HCT116 (cell line): ENCODE measurements around the gene ADPRHL1. TPM values are rescaled to one million over a fixed set of nuclear protein-coding genes. Genes with fewer than 3 reads are reported as not detected.

Experiments
- ATAC-seq: fragments of 200-7000 bp; cut with Tn5 transposase; 2 replicates; pipeline ENCODE4 v1.9.1; 2020; ENCODE audit warnings: mild to moderate bottlenecking, moderate library complexity
- BruUV-seq: library from RNA; stranded (reverse); fragments of 400-500 nt; replicated peaks from 2 replicates; lab custom pipeline; 2021; lab: Mats Ljungman, UMichigan
- CTCF ChIA-PET: fragments of 300-600 bp; sonication (Branson Sonifier 250); formaldehyde crosslinking; loops from one replicate; lab custom pipeline; 2021; ENCODE audit warnings: antibody characterized with exemption; lab: Charles Lee
- POLR2A ChIA-PET: fragments of 300-600, 350-600 bp; sonication (Branson Sonifier 250); formaldehyde crosslinking; loops from one replicate; lab custom pipeline; 2021; ENCODE audit warnings: antibody characterized with exemption; lab: Charles Lee
- RAD21 ChIA-PET, 2 experiments: fragments of 300-600 bp; sonication (Branson Sonifier 250); formaldehyde crosslinking; loops; one replicate each; lab custom pipeline; 2023; ENCODE audit warnings: low total read pairs in 2 of 2; ENCODE audit not compliant: uncharacterized antibody in 2 of 2, unreplicated experiment in 2 of 2, low non-redundant PET in 1 of 2; lab: Charles Lee
- DNase-seq: peaks from one replicate; pipeline ENCODE4 v3.0.0-alpha.2; 2010; ENCODE audit warnings: low read depth, low spot score
- H2AFZ ChIP-seq: fragments of 200-600 bp; shearing (Covaris generic), sonication (generic); 2 replicates; pipeline ENCODE4 v1.6.1; 2017; ENCODE audit warnings: low read depth, mixed run types, mixed read lengths, antibody characterized with exemption, low read length; ENCODE audit not compliant: poor library complexity, severe bottlenecking
- H3K27ac ChIP-seq: 2 replicates; pipeline ENCODE4 v1.5.1; 2012; ENCODE audit warnings: low read depth, low read length
- H3K27me3 ChIP-seq: fragments of 200-600 bp; sonication (generic); 2 replicates; pipeline ENCODE4 v1.6.1; 2016; ENCODE audit warnings: mixed run types, low read length, mixed read lengths; ENCODE audit not compliant: insufficient read depth
- H3K36me3 ChIP-seq, 2 experiments: fragments of 200-500 bp in 1 of 2; fragments of 200-600 bp in 1 of 2; sonication (Bioruptor generic) in 1 of 2; sonication (generic) in 1 of 2; 2 replicates each; pipeline versions ENCODE4 v1.5.1 to v1.6.1; 2014 to 2016; ENCODE audit warnings: low read length in 2 of 2, inconsistent platforms in 1 of 2, mixed read lengths in 1 of 2, mixed run types in 1 of 2; ENCODE audit not compliant: insufficient read depth in 2 of 2, control insufficient read depth in 1 of 2
- H3K4me1 ChIP-seq, 2 experiments: fragments of 200-600 bp in 1 of 2; sonication (generic) in 1 of 2; 2 replicates each; pipeline versions ENCODE4 v1.5.1 to v1.6.1; 2012 to 2017; ENCODE audit warnings: low read length in 2 of 2, inconsistent platforms in 1 of 2, mild to moderate bottlenecking in 1 of 2, mixed read lengths in 1 of 2, mixed run types in 1 of 2, moderate library complexity in 1 of 2; ENCODE audit not compliant: insufficient read depth in 2 of 2, control insufficient read depth in 1 of 2
- H3K4me2 ChIP-seq: fragments of 200-600 bp; sonication (generic); 2 replicates; pipeline ENCODE4 v1.6.1; 2017; ENCODE audit warnings: mixed run types, low read length, mixed read lengths
- H3K4me3 ChIP-seq, 2 experiments: fragments of 200-600 bp in 1 of 2; sonication (generic) in 1 of 2; replicated peaks in 1 of 2; 2 replicates each; pipeline ENCODE4 v1.5.1; 2011 to 2016; ENCODE audit warnings: low read length in 2 of 2, control low read depth in 1 of 2, low read depth in 1 of 2, mild to moderate bottlenecking in 1 of 2, mixed read lengths in 1 of 2, mixed run types in 1 of 2
- H3K79me2 ChIP-seq: fragments of 200-600 bp; sonication (generic); 2 replicates; pipeline ENCODE4 v1.6.1; 2017; ENCODE audit warnings: mild to moderate bottlenecking, mixed run types, low read length, moderate library complexity, mixed read lengths; ENCODE audit not compliant: insufficient read depth
- H3K9ac ChIP-seq: fragments of 200-600 bp; sonication (generic); 2 replicates; pipeline ENCODE4 v1.6.1; 2016; ENCODE audit warnings: low read length, mixed read lengths
- H3K9me2 ChIP-seq: fragments of 200-600 bp; sonication (generic), shearing (Covaris generic); 2 replicates; pipeline ENCODE4 v1.6.1; 2017; ENCODE audit warnings: mixed run types, mild to moderate bottlenecking, moderate library complexity; ENCODE audit not compliant: insufficient read depth
- H3K9me3 ChIP-seq, 2 experiments: fragments of 200-500 bp in 1 of 2; fragments of 200-600 bp in 1 of 2; sonication (Bioruptor generic) in 1 of 2; sonication (generic) in 1 of 2; 2 replicates each; pipeline ENCODE4 v1.6.1; 2014 to 2017; ENCODE audit warnings: low read length in 2 of 2, mixed read lengths in 2 of 2, inconsistent platforms in 1 of 2, low read depth in 1 of 2, mild to moderate bottlenecking in 1 of 2, mixed run types in 1 of 2, moderate library complexity in 1 of 2; ENCODE audit not compliant: control insufficient read depth in 1 of 2, insufficient read depth in 1 of 2
- H4K20me1 ChIP-seq: fragments of 200-600 bp; sonication (generic), shearing (Covaris generic); 2 replicates; pipeline ENCODE4 v1.6.1; 2017; ENCODE audit warnings: mixed run types, mild to moderate bottlenecking, moderate library complexity; ENCODE audit not compliant: insufficient read depth
- CEBPB ChIP-seq: IDR thresholded peaks from 2 replicates; pipeline ENCODE4 v1.6.1; 2012; ENCODE audit warnings: low read depth
- EZH2 ChIP-seq: fragments of 200-600 bp; sonication (generic); IDR thresholded peaks from 2 replicates; pipeline ENCODE4 v1.6.1; 2017; ENCODE audit warnings: antibody characterized with exemption, mixed run types
- FOSL1 ChIP-seq: IDR thresholded peaks from 2 replicates; pipeline ENCODE4 v1.6.1; 2012; ENCODE audit warnings: low read depth
- JUND ChIP-seq: IDR thresholded peaks from 2 replicates; pipeline ENCODE4 v1.6.1; 2012
- POLR2A ChIP-seq: IDR thresholded peaks from 2 replicates; pipeline ENCODE4 v1.7.0; 2011; ENCODE audit warnings: borderline replicate concordance; ENCODE audit not compliant: insufficient read depth, insufficient read length; ENCODE audit errors: extremely low read depth
- SIN3A ChIP-seq: IDR thresholded peaks from 2 replicates; pipeline ENCODE4 v1.6.1; 2012; ENCODE audit warnings: low read depth
- SRF ChIP-seq: IDR thresholded peaks from 2 replicates; pipeline ENCODE4 v1.6.1; 2012; ENCODE audit warnings: low read depth
- intact Hi-C: fragments of 100-400 bp; cut with micrococcal nuclease; formaldehyde crosslinking; loops from 2 replicates; pipeline ENCODE4 v1.10.0; 2022
- total RNA-seq: library from RNA; stranded (reverse); gene quantifications from one replicate; pipeline ENCODE4 v1.2.1, GENCODE V29; 2021; ENCODE audit not compliant: unreplicated experiment
- TF ChIP-seq, protein P1 (sequence below): IDR thresholded peaks from 2 replicates; pipeline ENCODE4 v1.6.1; 2012
- TF ChIP-seq, protein P2 (sequence below), 3 experiments: fragments of 200-600 bp in 1 of 3; sonication (generic) in 1 of 3; IDR thresholded peaks in 2 of 3; conservative IDR thresholded peaks in 1 of 3; 2 replicates each; pipeline ENCODE4 v1.5.1; 2012 to 2017; ENCODE audit warnings: low read depth in 2 of 3, low read length in 2 of 3, antibody characterized with exemption in 1 of 3, borderline replicate concordance in 1 of 3, control low read depth in 1 of 3, mild to moderate bottlenecking in 1 of 3, mixed read lengths in 1 of 3, mixed run types in 1 of 3, moderate library complexity in 1 of 3; ENCODE audit not compliant: insufficient read depth in 1 of 3
- TF ChIP-seq, protein P3 (sequence below): IDR thresholded peaks from 2 replicates; pipeline ENCODE4 v1.6.1; 2012

The ADPRHL1 gene
- total RNA-seq, 1 experiment from 2014 or later: 12.6 TPM

DNA sequence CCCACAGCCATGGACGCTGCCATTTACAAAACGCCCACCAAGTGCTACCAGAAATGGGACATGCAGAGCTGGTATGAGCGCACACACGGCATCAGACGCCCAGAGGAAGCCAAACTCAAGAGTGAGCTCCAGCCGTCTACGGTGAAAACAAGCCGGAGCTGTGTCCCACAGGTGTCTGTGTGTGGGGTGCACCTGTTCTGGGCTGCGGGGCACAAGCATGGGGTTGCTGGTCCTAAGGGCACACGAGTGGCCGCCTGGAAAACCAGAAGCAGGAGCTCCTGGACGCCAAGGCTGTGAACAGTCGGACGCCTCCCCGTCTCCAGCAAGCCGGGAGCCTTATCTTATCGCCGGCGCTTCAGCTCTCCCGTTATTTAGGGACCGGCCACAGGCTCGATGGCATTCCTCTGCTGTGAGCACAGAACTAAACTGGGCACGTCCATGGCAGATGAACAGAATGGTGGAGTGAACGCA lies 1.3 kb downstream of the ADPRHL1 start:
- Histone ChIP-seq H3K9me2 (no peaks in the 10 kb centered on the region), H3K4me2 (no peak overlapping the region), H3K79me2 (peaks cover 10% of the 10 kb centered on the region), H3K4me1 (peaks cover 9 to 24% of the 10 kb centered on the region in 2 experiments), H3K9me3 (peaks cover 0 to 4% of the 10 kb centered on the region in 2 experiments; a peak in 1 of 4 replicates), H4K20me1 (no peaks in the 10 kb centered on the region), H3K27ac (no peak overlapping the region), H3K36me3 (peaks cover 0 to 9% of the 10 kb centered on the region in 2 experiments; a peak in 1 of 4 replicates), H3K27me3 (no peaks in the 10 kb centered on the region), H3K9ac (no peak overlapping the region), H2AFZ (no peak overlapping the region), H3K4me3 (no peak overlapping the region)
- CTCF ChIA-PET: interaction anchor here (0.6 to 1.3 kb wide), 7 partner anchors 12 to 509 kb away, joined by 3 to 9 read pairs (median 4); partner anchors contain the start of genes CUL4A and PCID2
- intact Hi-C loops: no loop called here
- ATAC-seq: no peak
- POLR2A ChIA-PET: no interaction called here
- RAD21 ChIA-PET: interaction anchor here in 1 of 2 experiments (1.0 kb wide), 1 partner anchor 240 kb away, joined by 3 read pairs; no protein-coding TSS in a partner anchor
- no TSS peak for BruUV-seq
- DNase-seq: no peak
- TF ChIP-seq, protein P1, sequence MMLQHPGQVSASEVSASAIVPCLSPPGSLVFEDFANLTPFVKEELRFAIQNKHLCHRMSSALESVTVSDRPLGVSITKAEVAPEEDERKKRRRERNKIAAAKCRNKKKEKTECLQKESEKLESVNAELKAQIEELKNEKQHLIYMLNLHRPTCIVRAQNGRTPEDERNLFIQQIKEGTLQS: no peak
- TF ChIP-seq, protein P2, sequence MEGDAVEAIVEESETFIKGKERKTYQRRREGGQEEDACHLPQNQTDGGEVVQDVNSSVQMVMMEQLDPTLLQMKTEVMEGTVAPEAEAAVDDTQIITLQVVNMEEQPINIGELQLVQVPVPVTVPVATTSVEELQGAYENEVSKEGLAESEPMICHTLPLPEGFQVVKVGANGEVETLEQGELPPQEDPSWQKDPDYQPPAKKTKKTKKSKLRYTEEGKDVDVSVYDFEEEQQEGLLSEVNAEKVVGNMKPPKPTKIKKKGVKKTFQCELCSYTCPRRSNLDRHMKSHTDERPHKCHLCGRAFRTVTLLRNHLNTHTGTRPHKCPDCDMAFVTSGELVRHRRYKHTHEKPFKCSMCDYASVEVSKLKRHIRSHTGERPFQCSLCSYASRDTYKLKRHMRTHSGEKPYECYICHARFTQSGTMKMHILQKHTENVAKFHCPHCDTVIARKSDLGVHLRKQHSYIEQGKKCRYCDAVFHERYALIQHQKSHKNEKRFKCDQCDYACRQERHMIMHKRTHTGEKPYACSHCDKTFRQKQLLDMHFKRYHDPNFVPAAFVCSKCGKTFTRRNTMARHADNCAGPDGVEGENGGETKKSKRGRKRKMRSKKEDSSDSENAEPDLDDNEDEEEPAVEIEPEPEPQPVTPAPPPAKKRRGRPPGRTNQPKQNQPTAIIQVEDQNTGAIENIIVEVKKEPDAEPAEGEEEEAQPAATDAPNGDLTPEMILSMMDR (IDR thresholded peaks at IDR 0.05 in 2 of 3, conservative IDR thresholded peaks at IDR 0.05 in 1 of 3; ENCODE audit: borderline replicate concordance in 1 of 3, insufficient read depth in 1 of 3, low read depth in 2 of 3, low read length in 2 of 3): no peak
- TF ChIP-seq FOSL1 (no peak), SRF (no peak), SIN3A (no peak), JUND (no peak), CEBPB (no peak), EZH2 (no peak), POLR2A (no peak)
- TF ChIP-seq, protein P3, sequence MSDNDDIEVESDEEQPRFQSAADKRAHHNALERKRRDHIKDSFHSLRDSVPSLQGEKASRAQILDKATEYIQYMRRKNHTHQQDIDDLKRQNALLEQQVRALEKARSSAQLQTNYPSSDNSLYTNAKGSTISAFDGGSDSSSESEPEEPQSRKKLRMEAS: no peak
- TF ChIP-seq, all 23 proteins: peak for 0
